HG03378 (cell line): ENCODE measurements around the gene BET1.

ENCODE experiments used
- ATAC-seq: cut with Tn5 transposase; IDR thresholded peaks from one replicate; pipeline ENCODE4 v1.9.1; 2021; ENCODE audit warnings: mild to moderate bottlenecking, moderate library complexity; ENCODE audit not compliant: unreplicated experiment

The BET1 gene

DNA sequence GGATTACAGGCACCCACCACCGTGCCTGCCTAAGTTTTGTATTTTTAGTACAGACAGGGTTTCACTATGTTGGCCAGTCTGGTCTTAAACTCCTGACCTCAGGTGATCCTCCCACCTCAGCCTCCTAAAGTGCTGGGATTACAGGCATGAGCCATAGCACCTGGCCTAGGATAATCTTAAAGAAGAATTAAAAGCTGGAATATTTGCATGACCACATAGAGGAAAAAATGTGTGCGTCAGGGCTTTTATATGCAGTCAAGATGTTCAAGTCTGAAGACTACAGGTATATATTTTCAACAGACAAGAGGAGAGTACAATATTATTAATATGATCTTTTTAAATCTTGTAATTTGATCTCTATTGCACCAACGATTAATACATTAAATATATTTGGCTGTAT lies 43.2 kb downstream of the BET1 start:
- ATAC-seq: no peak

DNA sequence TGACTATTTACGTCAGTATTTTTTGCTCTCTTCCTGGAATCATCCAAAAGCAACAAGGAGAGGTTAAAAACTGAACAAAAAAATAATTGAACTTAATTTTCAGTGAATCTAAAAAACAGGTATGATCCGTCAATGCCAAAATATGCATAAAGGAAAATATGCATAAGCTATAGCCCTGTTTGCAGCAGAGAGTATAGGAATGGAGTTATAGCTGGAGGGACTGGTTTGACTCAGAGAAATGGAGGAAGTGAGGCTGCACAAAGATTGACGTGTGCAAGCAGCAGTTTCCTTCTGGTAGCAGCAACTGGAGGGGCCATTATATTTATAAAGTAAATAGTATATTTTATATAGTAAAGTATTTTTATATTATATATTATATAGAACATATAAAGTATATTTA lies 45.5 kb downstream of the BET1 start:
- ATAC-seq: no peak

DNA sequence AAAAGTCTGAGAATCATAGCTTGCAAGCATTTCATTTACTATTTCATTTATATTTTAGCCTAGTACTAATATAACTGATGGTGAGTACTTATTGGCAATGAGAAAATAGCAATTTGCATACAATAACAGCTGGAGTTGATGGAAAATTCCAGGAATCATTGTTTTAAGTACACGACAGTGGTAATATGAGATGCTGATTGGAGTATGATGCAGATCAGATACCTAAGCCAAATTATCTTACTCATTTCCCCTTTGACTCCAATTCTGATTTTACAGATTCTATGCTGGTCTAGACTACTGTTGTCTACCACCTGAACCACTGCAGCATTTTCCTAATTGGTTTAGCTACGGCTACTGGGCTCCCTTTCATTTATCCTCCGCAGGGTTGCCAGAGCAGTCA lies 45.9 kb downstream of the BET1 start:
- no peak for ATAC-seq

DNA sequence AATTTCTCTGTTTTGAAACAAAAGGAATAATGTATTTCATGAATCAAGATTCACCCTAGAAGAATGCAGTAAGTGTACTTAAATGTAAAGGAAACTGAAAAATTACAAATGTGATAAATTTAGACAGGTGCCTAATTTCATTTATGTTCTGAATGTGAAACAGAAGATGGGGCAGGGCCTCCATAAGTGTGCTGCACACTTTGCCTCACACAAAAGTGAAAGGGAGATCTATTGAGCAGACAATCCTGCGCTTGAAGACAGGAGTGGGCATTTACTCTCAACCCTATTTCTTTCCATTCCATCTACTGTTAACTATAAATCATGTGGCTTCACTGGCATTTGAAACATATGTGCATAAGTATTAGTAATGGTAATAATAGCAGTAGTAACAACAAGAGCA lies 46.4 kb downstream of the BET1 start:
- no peak for ATAC-seq

DNA sequence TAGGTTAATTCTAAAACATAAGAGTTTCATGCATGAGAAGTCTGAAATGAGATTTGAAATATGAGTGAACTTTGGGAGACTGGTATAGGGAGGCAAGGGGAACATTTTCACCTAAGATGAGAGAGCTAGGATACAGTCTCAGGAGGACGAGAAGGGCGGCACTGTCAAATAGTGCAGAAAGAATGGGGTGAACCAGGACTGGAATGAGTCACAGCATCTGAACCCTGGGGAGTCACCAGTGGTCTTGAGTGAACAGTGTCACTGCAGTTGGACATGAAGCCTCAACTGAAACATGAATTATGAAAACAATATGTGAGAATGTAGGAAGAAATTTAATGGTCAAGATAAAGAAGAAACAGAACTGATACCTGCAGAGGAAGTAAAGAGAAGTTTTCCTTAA lies 48.9 kb downstream of the BET1 start:
- ATAC-seq: peak; percentile 91

DNA sequence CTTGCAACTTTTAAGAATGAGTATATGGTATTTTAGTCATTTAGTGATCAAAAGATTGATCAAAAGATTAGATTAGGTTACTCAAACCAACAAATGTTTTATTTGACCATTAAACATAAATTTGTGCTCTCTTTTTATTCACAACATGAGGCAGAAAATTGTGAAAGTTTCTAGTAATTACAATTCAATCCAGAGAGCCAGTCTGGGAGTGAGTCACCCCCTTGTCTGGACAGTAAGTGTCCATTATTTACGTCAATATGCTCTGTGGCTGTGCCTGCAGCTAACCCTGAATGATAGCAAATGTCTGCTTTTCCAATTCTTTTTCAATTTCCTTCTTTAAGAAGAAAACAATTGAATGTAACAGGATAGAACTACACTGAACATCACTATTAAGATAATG lies 54.7 kb downstream of the BET1 start:
- ATAC-seq: no peak

DNA sequence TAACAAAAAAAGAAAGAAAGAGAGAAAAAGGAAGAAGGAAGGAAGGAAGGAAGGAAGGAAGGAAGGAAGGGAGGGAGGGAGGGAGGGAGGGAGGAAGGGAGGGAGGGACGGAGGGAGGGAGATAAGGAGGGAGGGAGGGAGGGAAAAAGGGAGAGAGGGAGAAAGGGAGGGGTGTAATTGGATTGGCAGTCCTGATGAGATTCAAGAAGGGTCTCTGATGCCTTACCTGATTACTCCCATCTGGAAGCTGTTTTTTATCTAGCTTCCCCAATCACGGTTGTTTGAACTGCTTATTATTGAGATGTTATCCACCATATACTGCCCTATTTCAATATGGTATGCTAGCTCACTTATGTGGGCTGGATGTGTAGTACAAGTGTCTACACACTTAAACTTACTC lies 55.3 kb downstream of the BET1 start:
- no peak for ATAC-seq

DNA sequence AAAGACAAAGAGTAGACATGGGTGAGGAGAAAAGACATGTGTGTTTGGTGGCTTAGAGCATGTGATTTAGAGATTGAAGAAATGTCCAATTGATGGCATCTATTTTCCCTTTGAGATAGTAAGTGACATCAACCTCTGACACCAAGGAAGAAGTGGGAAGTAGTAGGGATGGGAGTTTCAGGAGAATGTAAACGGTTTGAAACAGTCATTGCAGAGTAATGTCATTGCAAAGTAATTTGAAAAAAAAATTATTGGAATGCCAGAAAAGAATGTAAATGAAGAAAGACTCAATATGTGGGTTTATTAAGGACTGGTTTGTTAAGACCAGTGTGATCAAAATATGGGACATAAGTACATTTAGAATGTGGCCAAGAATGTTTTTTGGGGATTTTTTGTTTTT lies 56.0 kb downstream of the BET1 start:
- ATAC-seq: no peak

DNA sequence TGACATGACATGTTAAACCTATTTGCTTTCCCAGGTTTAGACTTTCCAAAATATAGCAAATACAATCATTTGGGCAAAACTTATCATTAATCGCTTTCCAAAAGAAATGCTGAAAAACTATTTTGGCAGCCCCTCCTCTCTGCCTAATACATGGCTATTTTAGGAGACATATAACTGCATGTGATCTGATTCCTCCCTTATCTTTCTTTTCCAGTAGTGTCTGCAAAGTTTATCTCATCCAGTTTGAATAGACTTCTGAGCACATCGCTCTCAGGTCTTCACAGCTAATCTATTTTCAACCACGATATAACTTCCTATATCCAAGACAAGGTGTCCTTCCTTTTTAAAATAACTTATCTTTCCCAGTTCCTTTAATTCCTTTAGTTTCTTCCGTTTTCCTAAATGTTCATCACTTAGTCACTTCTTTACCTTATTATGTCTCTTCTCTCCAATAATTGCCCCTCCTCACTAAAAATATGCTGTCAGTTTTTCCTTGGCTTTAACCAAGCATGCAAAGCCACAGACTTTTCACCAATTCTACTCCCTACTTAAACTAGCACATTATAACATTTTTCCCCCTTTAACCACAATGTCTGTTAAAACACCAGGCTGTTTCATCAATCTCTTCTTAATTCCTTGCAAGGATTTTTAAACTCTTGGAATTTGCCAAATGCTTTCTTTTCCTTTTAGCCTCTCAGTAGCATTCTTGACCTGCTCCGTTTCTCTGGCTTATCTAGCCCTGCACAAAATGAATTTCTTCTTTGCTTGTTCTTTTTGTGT lies 58.2 kb downstream of the BET1 start:
- ATAC-seq: no peak

DNA sequence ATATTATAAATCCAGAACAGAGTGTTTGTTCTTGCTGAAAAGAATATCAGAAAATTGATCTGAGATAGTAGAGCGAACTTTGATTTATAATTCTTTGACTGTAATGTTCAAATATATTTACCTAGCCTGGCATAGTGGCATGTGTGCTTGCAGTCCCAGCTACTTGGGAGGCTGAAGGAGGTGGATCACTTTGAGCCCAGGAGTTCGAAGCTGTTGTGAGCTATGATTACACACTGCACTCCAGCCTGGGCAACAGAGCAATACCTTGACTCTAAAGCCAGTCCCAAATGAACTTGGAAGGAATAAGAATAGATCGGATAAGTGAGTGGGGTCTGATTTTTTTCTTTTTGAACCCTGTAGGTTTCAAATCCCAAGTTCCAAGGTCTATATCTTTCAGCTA lies 59.1 kb downstream of the BET1 start:
- no peak for ATAC-seq

DNA sequence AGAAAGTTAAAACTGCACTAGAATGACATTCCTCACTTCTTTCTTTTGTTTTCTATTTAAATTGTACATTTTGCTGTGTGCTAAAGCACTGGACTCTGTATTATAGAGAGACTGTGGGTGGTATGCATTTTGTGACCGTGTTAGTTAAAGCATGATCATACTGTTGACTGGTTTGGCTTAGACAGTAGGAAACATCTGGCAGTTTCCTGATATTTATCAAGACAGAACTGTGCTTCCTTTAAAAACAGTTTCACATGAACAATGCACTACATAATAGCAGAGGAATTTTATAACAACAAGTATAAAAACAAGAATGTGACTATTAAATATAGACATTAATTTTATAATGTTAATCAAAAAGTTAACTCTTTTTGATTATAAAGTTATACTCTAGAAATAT lies 59.5 kb downstream of the BET1 start:
- ATAC-seq: no peak

DNA sequence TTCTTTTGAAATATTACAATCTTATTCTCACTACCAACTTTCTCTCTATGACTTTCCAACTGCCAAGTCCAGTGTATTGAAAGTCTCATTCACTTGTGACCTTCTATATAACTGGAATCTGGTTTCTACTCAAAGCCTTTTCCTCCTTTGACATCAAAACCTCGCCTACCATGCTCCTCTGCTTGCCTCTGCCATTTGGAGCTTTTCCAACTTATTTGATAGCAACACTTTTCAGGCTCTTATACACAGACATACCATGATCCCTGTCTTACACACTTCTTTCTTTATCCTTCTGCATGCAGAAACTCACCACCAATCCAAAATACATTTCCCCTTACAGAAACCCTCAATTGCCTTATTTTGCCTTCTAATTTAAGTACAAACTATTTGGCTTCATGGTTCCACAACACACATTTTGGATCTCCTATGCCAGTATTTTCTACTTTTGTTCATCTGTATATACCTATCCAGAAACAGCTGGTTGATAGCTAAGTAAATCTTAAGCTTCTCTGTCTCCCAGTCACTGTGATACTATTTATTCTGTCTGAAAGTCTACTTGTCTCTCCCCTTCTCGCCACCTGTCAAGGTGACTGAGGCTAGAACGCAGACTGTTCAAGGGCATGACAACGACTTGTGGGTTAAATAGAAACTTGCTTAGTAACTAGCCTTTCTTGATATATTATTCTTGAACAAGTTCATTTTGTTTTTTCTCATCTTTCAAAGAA lies 60.2 kb downstream of the BET1 start:
- no peak for ATAC-seq
